SIG-M5 treated with dmso at 0.1 percent for 504 hours (cell line): ENCODE data around the gene NFATC1.

ENCODE experiments used
- DNase-seq: peaks from one replicate; lab custom pipeline; 2025; ENCODE audit not compliant: unreplicated experiment; lab: John Stamatoyannopoulos, UW

The NFATC1 gene

DNA sequence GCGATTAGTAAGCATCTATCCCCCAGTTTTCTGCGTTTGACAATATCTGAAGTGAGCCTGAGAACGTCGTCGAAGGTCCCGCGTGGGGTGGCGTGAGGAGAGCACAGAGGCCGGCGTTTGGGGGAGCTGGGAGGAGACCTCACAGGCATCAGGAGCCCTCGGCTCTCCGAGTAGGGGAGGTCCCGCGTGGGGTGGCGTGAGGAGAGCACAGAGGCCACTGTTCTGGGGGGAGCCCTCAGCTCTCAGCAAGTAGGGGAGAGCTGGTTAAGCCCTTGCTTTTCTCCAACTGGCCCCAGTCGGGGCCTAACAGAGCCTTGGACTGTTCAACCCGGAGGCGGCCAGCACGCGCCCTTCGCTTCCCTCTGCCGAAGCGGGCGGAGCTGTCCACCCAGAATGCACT is 134.3 kb downstream of the NFATC1 start:
- no peak for DNase-seq

DNA sequence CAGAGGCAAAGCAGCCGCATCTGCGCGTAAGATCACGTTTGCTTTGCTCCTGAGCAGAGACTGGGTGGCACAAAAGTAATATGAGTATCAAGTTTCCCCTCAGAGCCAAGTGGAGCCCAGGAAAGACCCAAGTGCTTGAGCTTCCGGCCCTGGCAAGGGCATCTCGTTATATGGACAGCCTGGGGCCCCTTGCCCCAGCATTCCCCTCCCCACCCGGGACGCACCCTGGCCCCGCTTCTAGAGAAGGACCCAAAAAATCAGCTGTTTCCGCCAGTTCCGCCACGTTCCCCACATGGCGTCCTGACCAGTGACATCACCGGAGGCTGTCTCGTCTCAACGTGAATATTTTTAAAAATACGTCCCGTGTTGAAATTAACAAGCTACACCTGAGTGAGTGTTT is 135.1 kb downstream of the NFATC1 start:
- no peak for DNase-seq

DNA sequence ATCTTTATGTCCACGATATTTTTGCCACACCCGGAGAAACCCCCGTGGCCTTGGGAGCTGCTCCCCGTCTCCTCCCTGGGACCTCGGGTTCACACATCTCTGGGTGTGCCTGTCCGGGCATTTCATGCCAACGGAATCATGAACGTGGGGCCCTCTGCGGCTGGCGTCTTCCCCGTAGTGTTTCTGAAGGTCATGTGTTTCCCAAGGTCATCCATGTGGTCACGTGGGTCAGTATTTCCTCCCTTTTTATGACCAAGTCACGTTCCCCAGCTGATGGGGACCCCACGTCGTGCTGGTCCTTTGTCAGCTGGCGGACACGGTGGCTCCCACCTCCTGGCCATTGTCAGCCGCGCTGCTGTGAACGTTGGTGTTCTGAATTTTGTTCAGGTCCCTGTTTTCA is 135.7 kb downstream of the NFATC1 start:
- no peak for DNase-seq

DNA sequence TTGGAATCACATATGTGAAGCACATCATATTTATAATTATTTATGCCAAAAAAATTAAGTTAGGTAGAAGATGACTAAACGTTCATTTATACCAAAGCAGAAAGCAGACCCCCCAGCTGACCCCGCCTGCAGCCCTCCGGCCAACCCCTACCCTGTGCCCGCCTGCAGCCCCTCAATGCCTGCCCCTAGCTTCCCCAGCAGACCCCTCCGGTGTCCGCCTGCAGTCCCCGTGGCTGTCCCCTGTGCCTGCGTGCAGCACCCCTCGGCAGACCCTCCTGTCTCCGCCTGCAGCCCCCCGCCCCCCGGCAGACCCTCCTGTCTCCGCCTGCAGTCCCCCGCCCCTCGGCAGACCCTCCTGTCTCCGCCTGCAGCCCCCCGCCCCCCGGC is 136.2 kb downstream of the NFATC1 start:
- DNase-seq, result no peak

DNA sequence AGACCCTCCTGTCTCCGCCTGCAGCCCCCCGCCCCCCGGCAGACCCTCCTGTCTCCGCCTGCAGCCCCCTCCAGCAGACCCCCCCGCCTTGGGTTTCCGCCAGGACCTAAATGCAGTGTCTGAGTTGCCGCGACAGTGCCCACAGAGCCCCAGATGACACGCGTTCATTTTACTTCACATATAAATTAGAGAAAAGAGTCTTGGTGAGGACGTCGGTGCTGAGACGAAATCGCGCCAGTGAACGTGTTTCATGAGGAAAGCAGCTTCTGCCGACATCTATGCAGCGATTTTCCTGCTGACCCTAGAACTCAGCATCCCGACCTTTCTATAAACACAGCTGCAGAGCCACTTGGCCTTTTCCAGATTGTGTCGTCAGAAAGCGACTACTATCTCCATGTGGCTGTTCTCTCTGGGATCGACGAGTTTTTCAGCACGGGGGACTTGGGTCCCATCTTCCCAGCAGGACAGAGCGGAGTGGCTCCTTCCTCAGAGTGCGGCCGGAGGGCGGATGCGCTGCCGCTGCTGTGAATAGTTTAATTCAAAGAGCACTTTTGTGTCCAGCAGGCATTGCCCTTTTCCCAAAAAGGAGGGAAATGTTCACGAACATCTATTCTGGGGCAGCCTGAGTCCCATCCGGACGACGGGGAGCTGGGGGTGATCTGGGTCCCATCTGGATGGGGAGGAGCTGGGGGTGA is 136.7 kb downstream of the NFATC1 start:
- DNase-seq, result no peak

DNA sequence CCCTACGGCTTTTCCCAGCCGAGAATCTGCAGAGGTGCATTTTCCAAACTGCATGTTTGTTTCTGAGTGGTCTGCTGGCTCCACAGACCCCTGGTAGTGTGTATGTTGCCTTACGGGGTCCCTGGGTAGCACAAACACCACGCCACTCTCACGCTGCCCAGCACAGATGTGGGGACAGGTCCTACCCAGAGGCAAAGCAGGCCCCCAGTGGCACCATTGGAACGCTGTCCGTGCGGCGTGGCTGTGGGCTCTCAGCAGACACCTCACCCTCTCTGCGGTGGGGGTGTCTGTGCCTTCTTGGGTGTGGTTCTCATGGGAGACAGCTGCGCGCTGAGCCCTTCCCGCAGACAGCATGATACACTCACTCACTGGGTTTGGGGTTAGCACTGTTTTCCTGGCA is 137.4 kb downstream of the NFATC1 start:
- DNase-seq, result no peak

DNA sequence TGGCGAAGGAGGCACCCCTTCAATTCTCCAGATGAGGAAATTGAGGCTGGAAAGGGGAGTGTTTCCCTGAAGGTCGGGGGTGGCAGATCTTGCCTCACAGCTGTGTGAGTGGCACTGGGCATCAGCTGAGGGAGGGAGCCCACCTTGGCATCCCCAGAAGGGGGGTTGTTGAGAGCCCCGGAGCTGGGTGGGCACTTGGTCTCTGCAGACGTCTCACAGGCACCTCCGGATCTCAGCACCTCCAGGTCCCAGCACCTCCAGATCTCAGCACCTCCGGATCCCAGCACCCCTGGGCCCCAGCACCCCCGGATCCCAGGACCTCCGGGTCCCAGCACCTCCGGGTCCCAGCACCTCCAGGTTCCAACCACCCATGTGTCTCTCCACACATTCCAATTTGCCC is 137.9 kb downstream of the NFATC1 start:
- no peak for DNase-seq

DNA sequence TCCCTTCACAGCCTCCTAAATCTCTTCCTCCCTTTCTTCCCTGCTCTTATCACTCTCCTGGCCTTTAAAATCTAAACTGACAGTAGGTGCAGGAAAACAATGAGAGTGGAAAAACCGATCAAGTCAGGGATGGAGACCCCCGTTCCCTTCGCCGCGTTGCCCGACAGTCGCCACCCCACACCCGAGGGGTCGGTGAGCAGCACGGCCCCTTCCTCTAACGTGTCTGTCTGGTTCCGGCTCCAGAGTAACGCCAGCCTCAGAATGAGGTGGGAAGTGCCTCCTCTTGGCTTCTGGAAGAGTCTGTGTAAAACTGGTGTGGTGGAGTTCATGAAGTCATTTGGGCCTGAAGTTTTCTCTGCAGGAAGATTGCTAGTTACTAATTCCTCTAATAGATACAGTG is 138.6 kb downstream of the NFATC1 start:
- no peak for DNase-seq

DNA sequence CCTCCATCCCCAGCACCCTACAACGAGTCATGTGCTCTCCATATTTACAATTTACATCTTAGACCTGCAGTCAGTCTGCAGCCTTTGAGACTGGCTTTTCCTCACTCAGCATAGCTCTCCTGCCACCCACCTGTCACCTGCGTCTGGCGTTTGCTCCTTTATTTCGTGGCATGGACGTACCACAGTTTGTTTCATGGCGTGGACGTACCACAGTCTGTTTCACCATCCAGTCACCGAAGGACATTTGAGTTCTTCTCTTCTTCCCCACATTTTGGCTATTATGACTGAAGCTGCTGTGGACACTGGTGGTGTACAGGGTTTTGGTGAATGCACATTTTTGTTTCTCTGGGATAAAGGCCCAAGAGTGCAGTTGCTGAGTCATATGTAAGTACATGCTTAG is 142.0 kb downstream of the NFATC1 start:
- no peak for DNase-seq

DNA sequence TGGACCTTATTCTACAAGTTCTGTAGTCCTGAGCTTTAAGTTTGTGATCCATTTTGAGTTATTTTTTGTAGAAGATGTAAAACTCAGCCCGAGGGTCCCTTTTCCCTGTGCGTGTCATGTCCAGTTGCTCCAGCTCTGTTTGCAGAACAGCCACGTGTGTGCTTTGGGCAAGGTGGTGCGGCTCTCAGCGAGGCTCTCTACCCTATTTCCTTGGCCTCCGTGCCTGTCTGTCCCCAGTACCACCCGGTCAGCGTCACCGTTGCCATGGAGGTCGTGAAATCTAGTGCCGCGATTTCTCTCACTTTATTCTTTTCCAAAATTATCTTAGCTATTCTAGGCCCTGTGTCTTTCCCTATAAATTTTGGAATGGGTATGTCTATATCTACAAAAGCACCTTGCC is 142.9 kb downstream of the NFATC1 start:
- no peak for DNase-seq

DNA sequence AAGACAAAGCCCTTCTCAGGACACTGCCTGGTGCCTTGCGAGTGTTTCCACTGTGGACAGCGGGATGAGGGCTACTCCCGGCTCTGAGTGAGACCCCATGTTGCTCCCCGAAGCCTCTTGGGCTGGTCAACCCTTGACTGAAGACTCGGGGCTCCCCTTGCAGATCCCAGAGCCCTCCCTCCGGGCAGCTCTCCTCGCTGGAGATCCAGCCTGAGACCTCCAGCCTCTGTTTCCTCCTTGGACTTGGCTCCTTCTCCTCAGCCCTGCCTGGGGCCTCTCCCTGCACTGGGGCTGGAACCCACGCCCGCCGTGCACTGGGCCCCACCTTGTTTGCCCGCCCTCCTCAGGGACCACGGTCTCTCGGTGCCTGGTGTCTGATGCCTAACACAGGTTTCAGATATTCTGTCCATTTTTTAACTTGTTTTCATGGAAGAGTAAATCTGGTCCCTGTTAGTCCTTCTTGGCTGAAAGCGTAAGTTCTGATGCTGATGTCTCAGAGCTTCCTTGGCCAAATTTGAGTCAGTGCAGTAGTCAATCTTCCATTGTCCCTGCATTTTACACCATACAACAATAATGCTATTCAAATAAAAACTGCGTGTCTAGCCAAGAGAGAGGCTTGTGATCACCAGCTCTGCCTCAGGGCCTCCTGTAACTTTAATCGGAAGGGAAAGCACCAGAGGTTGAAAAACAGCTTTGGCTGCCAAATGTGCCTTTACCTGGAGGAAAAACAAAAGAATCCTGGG is 144.6 kb downstream of the NFATC1 start:
- no peak for DNase-seq

DNA sequence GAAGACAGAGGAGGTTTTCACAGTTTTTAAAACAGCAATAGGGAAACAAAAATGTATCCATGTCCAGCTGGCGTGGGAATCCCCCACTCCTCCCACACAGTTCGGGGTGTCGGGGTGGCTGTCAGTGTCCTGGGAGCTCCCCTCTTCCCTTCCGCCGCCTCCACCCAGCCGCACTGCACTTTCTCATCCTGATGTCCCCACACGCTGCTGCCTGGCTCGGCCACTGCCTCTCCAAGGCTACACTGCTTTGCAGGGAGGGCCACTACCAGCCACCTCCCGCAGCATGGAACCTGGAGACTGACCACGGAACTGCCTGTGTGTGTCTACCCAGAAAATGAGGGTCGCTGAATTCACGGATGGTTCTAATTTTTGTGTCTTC is 145.2 kb downstream of the NFATC1 start:
- DNase-seq, result no peak

DNA sequence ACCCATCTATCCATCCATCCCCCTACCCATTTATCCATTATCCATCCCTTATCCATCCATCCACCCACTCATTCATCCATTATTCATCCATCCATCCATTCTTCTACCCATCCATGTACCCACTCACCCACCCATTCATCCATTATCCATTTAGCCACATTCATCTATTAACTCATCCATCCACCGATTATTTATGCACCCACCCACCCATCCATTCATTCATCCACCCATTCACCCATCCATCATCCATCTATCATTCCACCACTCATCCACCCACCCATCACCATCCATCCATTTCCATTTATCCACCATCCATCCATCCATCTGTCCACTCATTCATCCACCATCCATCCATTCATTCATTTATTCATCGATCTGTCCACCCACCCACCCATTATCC is 146.5 kb downstream of the NFATC1 start:
- DNase-seq, result no peak

DNA sequence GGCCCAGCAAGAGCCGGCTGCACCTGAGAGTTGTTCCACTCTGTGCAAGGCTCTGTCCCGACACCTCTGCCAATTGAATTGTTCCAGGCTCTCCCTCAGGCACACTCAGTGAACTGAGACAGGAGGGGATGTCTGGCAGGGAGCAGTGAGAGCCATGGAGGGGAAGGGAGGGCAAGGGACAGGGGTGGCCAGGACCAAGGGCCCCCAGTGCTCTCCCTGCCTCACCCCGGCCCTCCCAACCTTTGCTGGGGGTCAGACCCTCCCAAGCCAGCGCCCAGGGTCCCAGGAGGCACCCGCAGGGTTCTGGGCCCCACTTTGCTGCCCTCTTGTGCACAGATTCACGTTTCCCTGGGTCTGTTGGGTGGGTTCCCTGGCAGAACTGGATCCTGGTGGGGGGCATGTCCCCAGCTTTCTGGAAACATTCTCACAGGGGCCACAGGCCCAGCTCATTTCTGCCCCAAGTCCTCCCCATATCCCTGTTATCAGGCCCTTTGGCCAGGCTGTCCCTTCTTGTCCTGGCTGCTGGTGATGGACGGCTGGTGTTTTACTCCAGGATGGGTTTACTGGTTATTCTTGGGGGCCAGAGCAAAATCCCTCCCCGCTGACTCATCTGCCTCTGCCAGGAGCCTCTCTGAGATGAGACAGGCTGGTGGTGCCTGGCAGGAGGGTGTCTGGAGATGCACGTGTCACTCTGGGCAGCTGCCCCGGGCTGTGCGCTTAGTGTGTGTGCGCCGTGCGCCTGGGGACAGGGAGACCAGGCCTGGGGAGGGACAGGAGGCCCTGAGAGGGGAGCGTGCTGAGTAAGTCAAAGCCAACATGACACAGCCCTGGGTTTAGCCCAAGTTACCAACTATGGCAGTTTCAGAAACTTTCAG is 147.4 kb downstream of the NFATC1 start:
- DNase-seq, result no peak

DNA sequence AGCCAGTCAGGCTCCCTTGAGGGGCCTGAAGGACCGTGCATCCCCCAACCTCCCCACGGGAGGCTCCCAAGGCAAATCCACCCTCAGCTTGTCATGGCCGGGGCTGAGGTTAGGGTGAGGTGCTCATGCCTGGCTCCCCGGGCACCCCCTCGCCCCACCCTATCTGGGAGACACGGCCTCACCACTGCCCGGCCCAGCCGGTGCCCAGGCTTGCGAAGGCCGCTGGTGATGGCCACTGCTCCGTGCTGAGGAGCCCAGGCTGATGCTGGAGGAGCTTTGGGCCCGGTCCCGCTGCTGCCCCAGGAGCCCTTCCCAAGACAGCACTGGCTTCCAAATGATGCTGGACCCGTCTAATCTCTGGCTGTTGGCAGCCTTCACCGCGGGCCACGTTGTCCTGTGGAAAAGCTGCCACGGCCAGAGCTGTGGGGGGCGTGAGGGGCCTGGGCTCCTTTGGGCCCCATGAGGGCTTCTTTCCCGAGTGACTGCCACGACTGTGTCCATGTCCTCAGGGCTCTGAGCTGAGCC is 148.2 kb downstream of the NFATC1 start:
- DNase-seq, result no peak

DNA sequence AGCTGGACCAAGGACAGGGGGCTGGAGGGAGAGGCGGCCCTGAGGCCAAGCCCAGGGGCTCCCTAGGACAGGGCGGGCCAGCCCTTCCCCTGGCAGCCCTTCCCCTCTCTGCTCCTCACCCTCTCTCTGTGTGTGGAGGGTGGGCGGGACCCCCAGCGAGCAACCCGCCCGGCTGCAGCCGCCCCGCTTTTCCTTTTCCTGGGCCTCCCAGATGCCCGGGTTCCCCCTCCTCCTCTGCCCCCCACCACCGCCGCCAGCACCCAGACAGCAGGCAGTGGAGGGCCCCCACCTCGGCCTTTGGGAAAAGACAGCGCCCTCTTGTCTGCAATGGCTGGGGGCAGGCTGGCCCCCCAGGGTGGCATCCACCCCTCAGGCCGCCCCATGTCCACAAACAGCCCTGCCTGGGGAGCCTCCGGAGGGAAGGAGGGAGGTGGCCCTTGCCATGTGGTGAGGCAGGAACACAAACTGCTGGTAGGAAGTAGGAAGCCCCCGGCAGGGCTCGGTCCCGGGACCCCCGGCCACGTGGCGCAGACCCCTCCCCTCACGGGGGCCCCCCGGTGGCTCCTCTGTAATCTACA is 148.7 kb downstream of the NFATC1 start:
- DNase-seq, result no peak

DNA sequence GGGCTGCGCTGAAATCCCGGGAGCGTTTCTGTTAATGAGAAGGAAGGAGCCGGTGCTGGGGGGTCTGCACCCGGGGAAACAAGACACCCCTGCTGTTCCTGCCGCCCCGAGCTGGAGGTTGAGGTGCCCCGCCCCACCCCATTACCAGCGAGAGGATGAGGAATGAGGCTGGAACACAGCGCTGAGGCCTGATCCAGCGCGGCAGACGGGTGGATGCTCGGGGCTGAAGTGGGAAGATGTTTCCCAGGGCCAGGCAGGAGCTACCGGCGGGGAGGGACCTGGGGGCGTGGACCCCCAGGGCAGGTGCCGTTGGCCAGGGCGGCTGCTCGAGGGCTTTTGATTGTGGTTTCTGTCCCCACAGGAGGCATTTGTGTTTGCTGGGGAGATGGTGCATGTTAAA is 149.5 kb downstream of the NFATC1 start:
- DNase-seq, result no peak

DNA sequence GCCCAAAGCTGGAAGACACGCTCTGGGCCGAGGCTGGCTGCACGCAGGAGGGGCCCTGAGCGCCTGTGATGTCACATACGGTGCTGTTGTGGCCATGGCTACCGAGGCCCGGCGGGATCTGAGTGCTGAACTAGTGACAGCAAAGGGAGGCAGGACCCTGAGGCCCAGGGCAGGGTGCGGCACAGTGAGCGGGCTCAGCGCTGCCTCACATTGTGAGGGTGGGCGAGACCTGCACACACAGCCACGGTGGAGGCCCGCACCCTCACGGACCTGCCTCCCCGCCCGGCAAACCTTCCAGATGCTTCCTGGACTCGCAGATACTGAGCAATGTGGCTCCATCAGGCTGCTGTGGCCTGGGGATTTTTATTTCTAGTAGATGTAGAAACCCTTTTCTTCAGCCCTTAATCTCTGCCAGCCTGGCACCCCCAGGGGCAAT is 150.0 kb downstream of the NFATC1 start:
- DNase-seq, result no peak

DNA sequence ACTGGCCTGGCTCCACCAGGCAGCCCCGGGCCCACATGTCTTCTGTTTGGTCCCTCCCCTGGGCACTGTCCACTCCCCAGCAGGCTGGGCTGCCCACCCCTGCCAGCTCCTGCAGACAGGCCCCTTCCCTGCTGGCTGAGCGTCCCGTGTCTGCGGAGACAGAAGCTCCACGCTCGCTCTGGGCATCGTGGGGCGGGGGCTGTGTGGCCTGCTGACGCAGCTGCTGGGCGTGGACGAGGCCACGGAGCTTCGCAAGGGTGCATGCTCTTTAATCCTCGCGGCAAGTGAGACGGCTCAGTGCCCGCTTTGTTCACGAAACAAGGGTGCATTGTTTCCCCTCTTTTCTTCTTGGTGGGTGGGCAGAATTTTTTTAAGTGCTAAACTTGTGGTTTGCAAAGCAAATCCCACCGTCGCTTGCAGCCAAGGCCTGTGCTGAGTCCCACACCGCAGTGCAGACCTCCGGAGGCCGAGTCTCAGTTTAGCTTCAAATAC is 151.1 kb downstream of the NFATC1 start:
- no peak for DNase-seq

DNA sequence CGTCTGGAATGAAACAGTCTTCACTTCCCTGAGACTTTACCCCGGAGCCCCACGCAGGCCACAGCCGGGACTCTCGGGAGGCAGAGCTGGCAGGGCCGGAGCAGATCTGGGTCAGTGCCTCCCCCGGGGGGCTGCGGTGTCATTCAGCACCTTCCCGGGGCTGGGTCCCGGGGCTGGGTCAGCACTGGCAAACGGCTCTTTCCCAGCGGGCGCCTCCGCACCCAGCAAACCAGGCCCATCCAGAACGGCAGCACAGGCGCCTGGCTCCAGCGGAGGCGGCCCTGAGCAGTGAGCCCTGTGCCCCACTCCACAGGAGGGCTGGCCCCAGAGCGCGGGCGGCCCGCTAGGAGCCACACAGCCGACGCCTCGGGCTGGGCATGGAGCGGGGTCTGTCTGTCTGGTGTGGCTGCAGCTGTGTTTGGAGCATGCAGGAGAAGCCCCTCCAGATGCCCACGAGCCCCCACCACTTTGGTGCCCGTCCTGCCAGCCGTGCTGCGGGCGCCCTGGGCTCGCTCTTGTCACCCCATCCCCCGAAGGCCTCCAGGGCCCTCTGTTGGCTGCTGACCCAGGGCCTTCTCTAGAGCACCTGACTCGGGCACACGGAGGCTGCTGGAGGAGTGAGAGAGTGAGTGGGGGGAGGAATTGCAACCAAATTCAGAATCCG is 151.8 kb downstream of the NFATC1 start:
- DNase-seq, result no peak

DNA sequence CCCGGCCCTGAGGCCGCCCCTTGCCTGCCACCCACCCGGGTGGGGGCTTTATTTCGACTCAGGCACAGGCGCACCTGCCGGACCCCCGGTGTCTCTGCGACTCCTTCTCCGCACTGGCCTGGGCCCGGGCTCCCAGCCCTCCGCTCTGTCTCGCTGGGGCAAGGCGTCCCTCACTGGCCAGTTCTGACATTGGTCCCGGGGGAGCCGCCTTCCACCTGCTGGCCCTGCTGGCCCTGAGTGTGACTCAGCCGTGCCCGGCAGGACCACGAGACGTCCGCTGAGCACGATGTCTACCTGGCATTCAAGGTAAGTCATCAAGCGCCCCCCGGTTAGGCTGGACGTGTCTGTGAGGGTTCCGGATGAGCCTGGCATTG is 152.3 kb downstream of the NFATC1 start:
- no peak for DNase-seq
